Hematopoietic multipotent progenitor cell treated with erythropoietin and hydrocortisone succinate and interleukin-3 and kit ligand, for 17 days (in vitro differentiated cells): ENCODE results near the gene SPECC1.
"Not testable (repeated sequence)": the region's sequence is repeated elsewhere in the genome, so short reads cannot be mapped to it uniquely, and the experiment has no call there.

Experiments used
- DNase-seq: peaks from one replicate; pipeline ENCODE4 v3.0.0-alpha.2; 2015; ENCODE audit warnings: low spot score

Gene SPECC1

DNA sequence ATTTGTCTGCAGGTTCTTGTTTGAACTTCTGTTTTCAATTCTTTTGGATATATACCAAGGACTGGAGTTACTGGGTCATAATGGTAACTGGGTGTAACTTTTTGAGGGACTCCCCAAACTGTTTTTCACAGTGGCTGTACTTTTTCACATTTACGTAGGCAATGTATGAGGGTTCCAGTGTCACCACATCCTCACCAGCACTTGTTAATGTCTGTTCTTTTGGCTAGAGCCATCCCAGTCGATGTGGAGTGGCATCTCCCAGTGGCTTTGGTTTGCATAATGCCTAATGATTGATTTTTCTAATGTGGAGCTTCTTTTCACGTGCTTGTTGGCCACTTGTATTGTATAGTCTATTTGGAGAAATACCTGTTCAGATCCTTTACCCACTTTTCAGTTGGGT is 59.3 kb downstream of the SPECC1 start:
- no peak for DNase-seq

DNA sequence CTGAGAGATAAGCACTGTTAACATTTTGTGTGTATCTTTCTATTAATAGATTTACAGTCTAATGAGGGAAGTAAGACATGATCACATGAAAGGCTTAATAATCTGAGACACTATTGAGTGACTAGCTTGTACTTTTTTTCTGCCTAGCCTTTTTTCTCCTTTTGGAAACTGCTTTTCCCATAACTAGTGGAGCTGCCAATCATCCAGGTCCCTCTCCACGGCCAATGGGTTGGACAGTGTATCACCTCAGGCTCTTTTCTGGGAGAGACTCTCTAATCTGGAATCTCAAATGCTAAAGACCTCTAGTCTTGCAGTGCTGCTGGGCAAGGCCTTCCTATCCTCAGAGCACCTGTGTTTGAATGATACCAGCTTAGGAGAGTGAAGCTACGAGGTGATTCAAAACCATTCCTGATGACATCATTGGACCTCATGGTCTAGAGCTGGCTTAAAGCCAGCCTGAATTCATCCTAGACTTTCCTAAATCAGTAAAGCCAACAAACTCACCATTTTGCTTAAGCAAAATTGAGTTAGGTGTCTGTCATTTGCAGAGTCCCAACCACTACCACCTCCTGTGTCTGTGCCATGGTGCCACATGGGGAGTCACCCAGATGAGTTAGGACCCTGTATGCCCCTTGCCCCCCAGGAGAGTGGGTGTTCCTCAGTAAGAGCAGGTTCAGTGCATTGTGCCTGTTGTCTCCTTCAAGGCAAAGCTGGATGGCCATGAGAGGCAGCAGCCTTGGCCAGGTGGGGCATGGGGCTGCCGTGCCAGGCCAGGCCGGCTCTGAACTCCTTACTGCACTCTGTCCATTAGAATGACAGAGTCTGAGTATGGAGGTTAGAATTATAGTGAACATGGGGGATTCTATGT is 62.9 kb downstream of the SPECC1 start:
- peak; percentile 37 for DNase-seq

DNA sequence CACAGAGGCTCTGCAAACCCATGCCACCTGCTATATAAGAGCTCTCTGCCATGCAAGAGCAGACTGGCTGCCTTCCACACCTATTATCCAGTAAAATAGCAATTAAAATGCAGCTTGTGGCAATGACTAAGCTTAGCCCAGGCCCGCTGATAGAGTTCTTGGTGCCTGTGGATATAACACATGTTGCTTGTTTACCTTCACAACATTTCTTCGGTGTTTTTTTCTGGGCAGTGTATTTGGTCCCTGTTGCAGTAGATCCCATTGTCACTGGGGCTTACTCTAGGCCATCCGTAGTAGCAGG is 63.5 kb downstream of the SPECC1 start:
- no peak for DNase-seq

DNA sequence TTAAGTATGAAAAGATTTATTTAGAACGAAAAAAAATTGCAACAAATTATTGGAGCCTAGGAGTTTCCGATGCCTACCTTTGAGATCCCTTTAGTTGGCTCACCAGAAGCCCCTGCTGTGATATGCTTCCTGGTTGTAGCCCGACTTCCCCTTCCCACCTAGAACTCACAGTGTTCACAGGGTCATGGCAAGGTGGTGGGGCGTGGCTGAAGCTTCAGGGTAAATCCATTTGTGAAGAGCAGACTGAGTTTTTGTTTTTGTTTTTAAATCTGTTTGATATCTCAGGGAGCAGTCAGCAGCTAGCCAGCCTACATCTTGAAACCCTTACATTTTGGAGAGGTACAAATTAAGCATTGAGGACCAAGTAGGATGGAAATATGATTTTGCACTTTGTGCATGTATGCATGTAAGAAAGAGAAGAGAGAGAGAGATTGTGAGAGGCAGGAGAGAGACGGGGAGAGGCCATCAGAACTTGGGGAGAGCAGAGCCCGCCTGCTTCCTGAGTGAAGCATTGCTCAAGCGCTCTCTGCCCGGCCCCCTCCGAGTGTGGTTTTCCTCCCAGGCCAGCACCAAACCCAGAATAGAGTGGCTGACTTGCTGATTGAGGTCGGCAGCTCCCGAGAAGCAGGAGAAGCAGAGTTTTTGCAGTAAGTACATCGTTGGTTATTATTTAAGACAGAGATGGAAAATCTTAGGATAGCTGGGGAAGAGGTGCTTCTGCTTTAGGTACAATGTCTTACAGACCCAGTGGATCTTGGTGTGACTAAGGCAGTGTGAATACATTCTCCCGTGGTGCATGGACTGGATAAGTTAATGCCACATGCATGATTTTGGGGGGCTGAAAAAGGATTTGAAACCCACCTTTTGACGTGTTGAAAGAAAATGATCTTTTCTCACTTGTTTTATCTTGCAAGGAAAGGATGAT is 64.2 kb downstream of the SPECC1 start:
- no peak for DNase-seq

DNA sequence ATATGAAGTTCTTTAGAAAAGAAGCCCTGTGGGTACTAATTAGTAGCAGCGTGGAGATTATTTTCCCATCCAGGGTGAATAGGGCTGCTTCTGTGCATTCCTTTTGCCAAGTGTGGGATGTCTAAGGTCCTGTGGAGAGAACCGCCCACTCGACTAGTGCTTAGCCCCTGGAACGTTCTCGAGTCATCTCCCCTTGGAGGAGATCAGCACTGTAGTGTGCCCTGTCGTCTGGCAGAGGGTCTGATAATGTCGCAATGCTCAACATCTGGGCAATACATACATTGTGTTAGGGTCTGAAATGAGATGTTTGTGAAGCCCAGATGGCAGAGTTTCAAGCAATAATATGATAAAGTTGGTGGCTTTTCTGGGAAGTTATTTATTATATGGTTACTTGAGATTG is 64.8 kb downstream of the SPECC1 start:
- no peak for DNase-seq

DNA sequence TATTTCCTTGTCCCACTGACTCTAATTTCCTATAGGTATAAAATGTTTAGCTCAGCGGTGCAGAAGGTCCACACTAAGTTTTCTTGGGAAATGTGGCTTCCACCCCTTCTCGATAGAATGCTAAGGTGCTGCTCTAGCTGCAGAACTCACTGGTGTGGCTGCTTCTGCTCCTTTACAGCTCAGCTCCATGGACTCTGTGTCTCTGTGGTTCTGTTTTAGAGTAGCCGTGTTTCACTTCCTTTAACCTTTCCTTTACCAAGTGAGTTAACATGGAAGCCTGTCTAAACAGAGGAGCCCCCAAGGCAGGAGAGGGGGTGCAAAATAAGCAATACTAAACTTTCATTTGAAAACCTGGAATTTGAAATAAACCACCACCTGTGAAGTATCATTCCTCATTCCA is 65.3 kb downstream of the SPECC1 start:
- no peak for DNase-seq

DNA sequence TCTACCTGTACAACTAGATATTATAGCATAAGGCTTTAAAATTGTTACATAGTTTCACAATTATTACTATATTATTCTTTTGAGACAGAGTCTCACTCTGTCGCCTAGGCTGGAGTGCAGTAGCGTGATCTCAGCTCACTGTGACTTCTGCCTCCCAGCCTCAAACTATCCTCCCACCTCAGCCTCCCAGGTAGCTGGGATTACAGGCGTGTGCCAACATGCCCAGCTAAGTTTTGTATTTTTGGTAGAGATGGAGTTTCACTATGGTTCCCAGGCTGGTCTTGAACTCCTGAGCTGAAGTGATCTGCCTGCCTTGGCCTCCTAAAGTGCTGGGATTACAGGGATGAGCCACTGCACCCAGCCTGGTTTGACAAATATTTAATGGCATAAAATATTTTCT is 67.0 kb downstream of the SPECC1 start:
- not testable (repeated sequence) for DNase-seq

DNA sequence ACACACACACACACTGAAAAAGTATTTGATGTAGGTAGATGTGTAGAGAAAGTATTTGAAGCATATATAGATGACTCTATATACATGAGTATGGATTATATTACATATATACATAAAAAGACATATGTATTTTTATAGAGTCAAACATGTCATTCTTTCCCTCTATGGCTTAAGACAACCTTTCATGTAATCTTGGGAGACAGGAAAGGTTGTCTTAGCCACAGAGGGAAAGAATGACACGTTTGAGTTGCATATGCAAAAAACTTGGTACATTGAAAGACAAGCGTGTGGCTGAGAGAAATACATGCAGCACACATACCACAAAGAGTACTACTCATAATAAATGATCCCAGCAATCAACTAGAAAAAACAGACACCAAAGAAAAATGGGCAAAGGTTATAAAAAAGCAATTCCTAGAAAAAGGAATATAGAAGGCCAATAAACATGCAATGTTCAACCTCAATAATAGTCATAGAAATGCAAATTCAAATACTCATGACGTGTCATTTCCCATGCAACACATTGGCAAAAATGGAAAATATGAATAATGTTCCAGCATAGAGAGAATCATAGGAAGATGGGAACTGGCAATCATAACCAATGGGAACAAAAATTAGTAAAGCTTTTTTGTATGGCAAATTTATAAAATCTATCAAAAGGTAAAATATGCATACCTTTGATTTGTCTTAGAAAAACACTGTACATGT is 69.0 kb downstream of the SPECC1 start:
- no peak for DNase-seq

DNA sequence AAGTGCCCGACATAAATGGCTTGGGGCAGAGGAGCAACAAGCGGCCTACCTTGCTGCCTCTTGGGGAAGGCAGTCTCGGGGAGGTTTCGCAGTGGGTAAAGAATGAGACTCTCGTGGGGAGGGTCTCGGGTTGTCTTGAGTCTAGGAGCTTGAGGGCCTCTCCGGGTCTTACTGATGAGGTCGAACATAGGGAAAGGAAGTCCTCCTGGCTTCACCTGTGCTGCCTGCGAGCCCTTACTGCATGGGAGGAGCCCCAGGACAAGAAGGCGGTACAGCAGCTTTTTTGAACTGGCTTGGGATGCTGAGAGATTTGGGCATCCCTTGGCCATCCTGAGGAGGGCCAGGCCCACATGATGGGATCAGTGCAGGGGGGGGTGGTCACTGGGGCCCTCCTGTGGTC is 71.4 kb downstream of the SPECC1 start:
- DNase-seq = no peak

DNA sequence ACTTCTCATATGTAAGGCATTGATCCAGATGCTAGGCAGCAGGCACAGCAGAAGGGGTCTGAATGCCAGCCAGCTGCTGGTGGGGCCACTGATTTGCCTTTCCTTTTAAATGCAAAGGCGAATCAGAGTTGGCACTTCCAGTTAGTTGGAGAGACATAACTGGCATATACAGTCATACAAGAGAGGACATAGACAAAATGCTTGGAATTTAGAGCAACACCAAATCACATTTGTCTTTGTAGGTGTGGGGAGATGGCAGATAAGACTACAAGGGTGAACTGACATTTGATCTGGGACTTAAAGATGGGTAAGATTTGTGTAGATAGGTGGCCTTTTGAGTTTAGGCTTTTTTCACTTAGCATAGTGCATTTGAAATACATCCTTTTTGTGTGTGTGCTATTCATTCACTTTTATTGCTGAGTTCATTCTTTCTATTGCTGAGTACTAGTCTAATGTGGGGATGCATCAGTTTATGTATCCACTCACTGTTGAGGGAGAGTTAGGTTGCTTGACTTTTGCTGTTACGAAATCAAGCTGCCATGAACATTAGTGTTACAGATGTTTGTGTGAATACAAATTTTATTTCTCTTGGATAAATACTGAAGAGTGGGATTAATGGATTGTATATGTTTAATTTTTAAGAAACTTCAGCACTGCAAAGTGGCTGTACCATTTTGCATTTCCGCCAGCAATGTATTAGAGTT is 74.1 kb downstream of the SPECC1 start:
- DNase-seq = no peak

DNA sequence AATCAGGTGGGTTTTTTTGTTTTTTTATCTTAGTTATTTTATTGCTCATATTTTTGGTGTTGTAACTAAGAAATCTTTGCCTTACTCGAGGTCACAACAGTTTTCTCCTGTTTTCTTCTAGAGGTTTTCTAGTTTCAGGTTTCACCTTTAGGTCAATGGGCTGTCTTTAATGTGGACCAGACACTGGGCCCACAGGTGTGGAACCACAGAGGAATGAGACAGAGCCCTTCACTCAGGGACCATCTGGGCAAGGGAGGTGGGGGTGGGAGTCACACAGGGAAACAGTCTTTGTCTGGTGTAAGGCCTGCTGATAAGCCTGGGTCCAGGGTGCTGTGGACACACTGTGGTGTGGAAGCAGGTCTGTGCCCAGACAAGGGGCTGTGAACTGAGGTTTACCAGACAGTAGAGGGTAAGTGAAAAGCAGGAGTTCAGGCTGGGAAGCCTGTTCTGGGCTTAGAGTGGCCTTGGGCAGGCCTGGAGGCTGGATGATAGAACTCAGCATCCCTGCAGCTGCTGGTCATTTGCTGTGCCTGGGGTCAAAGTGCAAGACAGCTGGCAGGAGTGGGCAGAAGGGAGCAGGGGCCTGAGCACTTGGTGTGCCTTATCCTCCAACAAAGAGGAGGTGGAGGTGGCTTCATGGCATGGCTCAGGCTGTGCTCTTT is 75.6 kb downstream of the SPECC1 start:
- no peak for DNase-seq

DNA sequence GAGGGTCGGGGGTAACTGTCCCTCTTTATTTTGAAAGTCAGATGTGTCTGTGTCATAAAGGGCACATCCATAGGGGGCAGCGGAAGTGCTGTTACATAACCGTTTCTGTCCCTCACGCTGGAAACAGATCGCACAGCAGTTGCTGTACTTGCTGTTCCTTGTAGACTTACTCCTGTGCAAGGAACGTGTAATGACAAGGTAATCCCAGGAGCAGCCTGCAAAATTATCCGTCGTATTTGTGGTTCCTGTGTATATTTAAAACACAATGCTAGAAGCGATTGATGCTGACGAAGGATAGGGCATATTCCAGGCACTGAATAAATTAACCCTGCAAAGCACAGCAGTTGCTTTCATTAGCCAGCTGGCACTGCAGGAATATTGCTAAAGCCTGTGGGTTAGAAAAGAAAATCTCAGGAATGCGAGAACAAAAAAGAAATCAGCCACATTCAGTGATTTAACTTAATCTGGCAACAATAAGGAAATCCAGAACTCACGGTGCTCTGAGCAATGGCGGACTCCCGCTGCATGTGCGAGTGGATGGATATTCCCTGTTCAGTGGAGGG is 76.2 kb downstream of the SPECC1 start:
- no peak for DNase-seq

DNA sequence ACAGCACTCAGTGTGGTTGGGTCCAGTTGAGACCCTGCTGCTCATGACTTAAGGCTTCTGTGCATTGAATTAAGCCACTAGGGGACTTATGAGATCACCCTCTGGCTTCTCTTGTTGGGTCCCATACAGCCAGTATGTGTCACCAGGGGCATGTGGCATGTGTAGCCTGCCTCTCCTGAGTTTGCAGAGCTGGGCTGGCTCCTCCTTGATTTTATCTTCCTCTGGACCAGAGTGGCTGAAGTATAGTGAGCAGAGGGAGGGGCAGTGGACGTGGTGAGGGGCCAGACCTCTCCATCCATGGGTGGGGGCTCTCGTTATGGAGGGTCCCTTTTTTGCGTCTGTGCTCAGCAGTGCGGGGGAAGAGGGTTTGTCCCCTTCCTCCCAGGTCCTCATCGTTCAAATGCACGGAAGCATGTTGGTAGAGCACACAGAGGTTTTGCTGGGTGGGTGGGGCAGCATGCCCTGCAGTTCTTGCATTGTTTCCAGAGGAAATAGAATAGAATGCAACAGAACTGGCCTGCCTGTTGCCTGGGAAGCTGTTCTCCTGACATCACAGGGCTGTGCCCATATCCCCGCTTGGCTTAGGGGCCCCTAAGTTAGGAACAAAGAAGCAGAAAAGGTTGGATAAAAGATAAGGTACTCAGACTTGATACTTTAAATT is 77.4 kb downstream of the SPECC1 start:
- DNase-seq = peak; percentile 24

DNA sequence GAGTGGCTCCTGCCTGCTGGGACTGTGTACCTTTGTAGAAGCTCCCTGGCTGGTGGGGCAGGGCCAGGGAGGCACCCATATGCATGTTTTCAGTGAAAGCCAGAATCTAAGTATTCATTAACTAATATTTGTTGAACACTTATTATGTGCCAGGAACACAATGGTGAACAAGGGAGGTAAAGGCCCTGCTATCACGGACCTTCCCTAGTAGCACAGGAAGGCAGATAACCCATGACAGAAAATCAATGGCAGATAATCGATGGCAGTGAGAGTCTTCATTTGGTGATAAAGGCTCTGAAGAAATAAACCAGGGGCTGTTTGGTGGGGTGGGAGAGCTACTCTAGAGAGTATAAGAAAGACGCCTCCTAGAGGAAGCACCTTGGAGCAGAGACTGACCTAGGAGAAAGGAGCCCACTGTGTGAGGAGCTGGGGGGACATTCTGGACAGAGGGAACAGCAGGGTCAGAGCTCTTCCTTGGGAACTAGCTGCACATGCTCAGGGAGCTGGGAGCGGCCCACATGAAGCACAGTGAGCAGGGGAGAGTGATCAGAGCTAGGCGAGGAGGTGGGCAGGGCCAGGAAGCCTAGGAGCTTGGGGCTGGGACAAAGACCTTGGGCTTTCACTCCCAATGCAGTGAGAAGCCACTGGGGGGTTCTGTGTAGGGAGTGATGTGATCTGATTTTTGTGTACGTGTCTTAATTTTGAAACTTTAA is 78.5 kb downstream of the SPECC1 start:
- no peak for DNase-seq

DNA sequence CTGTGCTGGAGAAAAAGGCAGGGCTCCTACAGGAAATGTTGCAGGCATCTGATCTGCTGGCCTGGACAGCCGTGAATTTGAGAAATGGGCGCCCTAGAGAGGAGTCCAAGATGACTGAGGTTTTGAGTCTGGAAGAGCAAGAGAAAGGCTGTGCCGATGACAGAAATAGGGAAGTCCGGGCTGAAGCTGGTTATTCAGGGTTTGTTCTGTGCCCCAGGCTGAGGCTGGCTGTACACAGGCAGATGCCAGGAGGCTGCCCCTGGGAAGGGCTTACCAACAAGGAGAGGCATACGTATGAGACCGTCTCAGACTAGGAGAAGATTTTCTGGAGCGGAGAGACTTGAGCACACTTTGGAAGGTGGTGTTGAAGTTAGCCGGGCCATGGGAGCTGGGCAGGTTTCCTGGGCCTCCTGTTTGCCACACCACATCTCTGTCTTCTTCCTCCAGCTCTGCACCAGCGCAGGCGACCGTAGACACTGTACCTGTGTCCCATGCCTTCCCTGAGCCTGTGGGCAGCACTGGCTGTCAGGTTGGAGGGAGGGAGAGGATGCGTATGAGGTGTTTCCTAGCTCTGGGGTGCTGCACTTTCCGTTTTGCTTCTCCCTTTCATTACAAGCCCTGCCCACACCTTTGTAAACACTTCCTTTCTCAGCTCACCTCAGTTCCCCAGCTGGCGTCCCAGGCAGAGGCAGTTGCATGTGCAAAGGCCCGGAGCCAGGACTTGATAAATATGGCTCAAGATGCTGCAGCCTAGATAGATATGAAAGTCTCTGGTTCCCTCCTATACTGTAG is 80.8 kb downstream of the SPECC1 start:
- no peak for DNase-seq

DNA sequence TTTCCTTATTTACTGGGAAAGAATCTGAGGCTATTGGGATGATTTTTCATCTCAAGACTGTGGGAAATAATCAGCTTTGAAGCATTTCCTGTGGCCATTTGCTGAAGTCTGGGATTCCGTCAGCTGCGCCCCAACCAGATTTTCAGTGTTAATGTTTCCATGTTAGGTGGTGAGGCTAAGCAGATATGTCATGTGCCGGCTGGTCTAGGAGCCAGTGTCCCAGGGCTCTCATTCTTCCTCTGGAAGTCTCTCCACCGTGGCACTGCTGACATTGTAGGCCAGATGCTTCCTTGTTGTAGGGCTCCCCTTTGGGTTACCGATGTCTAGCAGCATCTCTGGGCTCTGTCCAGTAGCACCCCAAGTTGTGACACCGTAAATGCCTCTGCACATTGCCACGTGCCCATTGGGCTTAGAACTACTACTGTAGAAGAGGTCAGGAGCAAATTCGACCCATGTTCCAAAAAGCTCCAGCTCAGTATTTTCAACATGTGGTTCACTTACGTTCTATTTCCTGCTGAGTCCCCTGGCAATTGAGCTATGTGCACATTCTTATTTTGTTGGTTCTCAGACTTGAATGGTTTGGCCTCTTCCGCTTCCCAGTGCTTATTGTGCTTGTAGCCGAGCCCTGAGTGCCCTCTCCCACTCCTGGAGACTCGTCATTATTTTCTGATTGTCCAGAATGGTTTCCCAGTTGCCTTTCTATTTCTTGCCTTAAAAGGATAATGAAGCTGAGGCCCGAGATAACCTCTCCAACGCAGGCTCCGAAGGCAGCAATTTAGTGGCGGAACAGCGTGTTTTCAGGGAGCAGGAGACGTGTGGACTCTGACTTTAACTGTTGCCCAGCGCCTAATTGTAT is 82.2 kb downstream of the SPECC1 start:
- DNase-seq = no peak

DNA sequence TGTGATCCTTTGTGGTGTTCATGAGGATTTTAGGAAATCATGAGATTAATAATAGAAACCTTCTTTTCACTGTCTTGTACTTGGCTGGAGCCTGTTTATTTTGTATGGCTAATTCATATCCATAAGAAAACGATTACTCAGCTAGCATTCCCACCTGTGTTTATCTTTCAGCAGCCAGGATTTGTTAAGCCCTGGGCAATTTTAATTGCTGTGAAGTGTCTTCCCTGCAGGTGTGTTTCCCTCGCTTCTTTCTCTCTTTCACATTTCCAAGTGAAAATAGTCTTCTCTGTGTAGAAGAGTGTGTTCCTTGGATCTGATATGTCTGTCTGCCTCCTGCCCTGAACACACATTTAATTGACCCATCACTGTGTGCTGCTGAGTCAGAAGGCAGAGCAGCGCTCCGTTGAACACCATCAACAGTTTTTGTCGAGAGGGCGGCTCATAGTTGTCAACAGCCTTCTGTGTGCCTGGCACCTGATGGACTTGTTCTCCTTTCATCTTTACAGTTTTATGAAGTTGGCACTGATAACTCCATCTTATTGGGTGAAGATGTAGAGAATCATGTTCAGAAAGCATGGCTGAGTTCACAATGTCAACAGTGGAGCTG is 83.2 kb downstream of the SPECC1 start:
- no peak for DNase-seq
